Iris pigment epithelial cell (primary cell): ENCODE data around the gene CCDC106.

Source experiments
- DNase-seq: peaks from one replicate; pipeline ENCODE4 v3.0.0-alpha.2; 2011; ENCODE audit warnings: low read depth

Gene CCDC106

DNA sequence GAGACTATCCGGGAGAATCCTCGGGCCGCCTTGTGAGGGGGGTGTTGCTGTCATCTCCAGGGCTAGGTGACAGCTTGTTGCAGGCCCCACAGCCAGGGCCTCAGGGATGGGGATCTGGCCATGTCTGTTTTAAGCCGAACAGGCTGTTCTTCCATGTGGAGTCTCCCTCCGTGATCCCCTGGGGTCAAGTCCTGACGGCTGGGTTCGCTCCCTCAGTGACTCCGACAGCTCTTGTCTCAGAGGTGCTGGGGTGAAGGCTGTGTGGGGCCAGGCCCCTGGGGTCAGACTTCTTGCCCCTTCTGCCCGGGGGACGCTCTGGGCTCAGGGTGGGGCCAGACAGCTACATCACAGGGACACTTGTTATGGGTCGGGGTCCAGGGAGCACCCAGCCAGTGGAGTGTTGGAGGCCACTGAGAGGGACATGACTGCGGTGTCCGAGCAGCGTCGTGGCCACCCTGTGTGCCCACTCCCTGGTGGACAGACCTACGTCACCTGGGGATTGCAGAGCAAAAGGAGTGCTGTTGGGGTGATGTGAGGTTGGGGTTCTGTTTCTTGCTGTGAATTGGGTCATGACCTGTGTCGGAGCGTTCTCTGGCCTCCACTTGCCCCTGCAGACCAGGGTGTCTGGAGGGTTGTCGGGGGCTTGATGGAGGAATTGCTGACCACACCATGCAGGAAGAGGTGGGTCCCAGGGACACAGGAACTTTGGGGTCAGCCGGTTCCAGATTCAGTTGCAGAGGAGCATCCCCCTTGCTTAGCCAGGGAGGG, 48.5 kb downstream of the CCDC106 start:
- no peak for DNase-seq

DNA sequence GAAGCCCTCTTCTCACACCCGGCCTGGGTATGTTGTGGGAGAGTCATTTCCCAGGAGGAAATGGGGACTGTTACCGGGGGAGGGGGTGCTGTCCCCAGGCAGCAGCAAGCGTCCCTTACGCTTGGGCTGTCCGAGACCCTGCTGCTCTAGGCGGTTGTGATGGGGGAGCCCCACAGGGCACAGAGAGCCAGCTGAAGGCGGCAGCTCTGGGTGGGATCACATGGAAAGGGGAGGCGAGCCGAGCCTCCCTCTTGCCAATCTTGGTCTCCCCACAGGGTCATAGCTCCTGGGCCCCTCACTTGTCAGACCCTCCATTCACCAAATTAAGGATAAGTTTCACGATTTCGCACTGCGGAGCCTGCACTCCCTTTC, 49.0 kb downstream of the CCDC106 start:
- DNase-seq, result no peak

- no peak for DNase-seq
These were observed 49.7 kb downstream of the CCDC106 start for GRCh38 chr19:55697698-55698097.

- no peak for DNase-seq
These were observed 50.2 kb downstream of the CCDC106 start for GRCh38 chr19:55698256-55698655.

- no peak for DNase-seq
These were observed 51.2 kb downstream of the CCDC106 start for GRCh38 chr19:55699221-55699620.

DNA sequence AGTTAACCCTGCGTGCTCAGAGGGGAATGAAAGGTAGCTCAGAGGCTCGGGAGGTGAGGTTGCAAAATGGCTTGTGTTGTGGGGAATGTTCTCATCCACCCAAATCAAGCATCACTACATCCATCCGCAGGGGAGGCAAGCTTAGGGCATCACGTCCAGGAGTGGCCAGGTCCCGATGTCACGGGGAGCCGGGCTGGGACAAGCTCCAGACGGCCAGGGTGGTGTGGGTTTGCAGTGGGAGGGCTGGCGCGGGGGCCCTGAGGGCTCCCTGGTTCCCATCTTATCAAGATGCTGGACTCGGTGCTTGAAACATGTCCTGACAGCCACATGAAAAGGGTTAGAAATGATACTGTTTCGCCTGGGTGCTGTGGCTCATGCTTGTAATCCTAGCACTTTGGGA, 52.8 kb downstream of the CCDC106 start:
- DNase-seq, result no peak

DNA sequence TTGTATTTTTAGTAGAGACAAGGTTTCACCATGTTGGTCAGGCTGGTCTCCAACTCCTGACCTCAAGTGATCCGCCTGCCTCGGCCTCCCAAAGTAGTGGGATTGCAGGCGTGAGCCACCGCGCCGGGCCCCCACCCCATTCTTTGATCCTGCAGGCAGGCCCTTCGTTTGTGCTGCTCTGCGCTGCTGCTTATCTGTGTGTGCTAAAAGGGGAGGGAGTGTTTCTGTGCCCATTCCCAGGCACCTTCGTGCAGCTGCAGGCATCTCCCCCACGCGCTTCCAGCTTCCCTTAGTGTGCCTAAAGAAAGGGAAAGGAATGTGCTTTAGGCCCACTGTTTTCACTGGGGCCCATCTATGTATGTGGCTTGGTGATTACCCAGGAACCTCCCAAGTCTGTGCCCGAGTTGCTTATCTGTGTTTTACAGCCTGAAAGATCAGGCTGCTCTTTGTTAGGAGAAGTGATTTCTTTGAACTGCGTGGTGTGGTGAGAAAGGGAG, 54.2 kb downstream of the CCDC106 start:
- no peak for DNase-seq
